ENCODE data around the gene IPP.
"Not testable (repeated sequence)": the region's sequence is repeated elsewhere in the genome, so short reads cannot be mapped to it uniquely, and the experiment has no call there.

Gene IPP

GRCh38 chr1:45739137-45739536 lies 11.3 kb downstream of the IPP start:
- no peak for DNase-seq

DNA sequence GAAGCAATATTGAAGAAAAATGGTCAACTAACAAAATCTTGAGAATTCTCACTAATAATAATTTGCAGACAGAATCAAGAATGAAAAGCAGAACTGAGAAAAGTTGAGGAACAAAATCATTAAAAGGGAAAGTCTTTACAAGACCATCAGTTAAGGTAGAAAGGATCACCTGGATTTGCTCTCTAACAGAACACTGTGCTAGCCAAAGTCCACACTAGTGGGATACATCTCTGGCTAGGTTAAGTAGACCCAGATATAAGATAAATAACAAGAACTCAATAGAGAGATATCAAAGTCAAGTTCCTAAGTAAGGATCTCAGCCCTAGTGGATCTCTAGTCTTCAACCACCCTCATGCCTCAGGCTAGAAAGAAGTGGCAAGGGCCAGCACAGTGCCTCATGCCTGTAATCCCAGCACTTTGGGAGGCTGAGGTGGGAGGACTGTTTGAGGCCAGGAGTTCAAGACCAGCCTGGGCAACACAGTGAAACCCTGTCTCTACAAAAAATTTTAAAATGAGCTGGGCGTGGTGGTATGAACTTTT lies 19.6 kb downstream of the IPP start:
- no peak for DNase-seq

DNA sequence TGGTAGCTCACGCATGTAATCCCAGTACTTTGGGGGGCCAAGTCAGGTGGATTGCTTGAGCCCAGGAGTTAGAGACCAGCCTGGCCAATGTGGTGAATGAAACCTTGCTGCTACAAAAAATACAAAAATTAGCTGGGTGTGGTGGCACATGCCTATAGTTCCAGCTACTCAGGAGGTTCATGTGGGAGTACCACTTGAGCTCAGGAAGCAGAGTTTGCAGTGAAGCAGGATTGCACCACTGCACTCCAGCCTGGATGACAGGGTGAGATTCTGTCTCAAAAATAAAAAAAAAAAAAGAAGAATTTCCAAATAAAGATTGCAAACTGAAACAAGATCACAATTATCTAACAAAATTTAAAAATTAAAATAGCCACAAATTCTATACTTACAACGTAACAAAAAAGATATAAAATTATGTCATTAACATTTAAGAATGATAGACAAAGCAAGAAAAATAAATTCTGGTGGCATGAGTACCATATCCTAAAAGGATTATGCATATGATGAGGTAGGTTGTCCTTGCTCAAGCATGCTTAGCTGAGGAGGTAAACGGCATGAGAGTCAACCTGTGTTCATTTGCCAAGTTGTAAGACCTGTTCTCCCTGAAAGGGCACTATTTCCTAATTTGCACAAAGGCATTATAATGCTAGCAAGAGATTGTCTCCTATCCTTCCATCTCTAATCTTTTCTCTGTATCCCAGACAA lies 20.2 kb downstream of the IPP start:
- DNase-seq: peak; percentile 15

- DNase-seq: not testable (repeated sequence)
Measured at GRCh38 chr1:45726007-45726406, 24.4 kb downstream of the IPP start.

DNA sequence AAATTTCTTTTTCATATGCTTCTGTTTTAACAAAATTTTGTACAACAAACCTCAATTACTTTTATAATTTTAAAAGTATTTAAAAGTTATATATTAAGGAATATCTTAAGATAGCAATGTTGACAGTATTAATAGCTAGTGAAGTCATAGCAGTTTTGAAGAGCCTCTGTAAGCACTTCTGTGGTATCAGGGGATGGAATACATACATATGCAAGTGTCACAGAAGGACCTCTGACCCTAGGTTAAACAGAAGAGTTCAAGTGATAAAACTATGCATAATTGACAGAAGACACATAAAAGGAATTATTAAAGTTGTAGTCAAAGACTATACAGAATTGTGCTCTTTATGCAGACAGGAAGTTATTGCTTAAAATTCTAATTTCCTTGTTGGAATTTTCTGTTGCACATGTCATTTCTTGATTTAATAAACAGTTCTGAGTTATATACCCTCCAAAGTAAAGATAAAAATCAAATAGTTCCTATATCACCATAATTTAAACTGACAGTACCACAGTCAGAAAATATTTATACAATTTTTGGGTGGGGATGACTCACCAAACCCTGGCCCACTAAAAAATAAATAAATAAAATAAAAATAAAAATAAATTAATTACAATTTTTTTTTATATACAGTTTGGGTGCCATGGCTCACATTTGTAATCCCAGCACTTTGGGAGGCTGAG lies 27.1 kb downstream of the IPP start:
- DNase-seq: no peak

DNA sequence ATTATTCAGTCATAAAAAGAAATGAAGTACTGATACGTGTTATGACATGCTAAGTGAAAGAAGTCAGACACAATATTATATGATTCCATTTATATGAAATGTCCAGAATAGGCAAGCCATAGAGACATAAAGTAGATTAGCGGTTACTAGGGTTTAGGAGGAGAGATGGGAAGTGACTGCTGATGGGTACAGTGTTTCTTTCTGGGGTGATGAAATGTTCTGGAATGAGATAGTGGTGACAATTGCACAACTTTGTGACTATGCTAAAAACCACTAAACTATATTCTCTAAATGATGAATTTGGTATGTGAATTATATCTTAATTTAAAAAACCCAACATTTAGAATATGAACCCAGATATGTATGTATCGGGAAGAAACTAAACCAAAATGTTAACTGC lies 27.6 kb downstream of the IPP start:
- no peak for DNase-seq

DNA sequence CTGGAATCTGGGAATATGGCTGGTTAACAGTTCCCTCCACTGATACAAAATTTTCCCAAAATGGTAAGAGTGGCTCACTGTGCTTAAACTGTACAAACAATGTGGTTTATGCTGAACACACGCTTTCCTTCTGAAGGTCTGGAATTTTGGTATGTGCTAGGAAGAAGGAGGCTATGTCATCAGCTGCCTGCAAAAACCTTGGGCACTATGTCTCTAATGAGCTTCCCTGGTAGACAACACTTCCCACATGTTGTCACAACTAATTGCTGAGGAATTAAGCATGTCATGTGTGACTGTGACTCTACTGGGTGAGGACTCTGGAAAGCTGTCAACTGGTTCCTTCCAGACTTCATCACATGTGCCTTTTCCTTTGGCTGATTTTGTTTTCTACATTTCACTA lies 29.2 kb downstream of the IPP start:
- DNase-seq: no peak

DNA sequence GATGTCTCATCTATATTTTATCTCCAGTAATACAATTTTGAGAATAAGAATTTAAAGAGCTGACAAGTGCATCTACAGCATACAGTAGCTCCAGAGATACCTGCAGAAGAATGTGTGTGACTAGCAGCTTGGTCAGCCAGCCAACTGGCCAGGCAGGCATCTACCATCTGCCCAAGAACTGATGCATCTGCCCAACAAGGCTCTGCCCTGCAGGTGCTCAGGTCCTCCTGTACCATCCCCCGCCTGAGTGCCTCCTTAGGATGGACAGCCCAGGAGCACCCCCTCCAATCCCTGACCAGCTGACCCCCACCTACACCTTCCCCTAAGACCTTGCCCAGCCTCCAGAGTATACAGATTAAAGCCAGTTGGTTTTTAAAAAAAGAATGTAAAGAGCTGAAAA lies 32.2 kb downstream of the IPP start:
- no peak for DNase-seq

DNA sequence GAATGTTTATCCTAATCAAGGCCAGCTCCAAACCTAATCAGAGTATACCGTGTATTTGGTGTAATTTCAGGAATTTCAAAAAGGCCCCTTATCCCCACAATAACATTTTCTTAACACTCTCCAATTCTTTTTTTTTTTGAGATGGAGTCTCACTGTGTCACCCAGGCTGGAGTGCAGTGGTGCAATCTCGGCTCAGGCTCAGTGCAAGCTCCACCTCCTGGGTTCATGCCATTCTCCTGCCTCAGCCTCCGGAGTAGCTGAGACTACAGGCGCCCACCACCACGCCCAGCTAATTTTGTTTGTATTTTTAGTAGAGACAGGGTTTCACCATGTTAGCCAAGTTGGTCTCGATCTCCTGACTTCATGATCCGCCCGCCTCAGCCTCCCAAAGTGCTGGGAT lies 33.1 kb downstream of the IPP start:
- DNase-seq: not testable (repeated sequence)

- no peak for DNase-seq
Measured at GRCh38 chr1:45716700-45717099, 33.8 kb downstream of the IPP start.

GRCh38 chr1:45713711-45714110 lies 36.7 kb downstream of the IPP start:
- DNase-seq: no peak

DNA sequence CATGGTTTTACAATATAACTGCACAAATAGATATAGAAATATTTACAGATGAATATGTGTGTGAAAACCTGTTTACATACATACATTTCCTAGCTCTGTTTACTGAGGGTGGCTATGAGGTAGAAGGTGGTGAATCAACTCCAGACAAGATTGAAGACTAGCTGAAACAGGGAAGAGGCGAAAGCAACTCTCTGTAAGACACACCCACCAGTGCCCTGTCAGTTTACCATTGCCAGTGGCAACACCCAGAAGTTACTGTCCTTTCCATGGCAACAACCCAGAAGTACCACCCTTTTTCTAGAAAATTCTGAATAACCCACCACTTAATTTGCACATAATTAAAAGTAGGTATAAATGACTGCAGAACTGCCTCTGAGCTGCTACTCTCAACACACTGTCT lies 45.8 kb downstream of the IPP start:
- DNase-seq: no peak

DNA sequence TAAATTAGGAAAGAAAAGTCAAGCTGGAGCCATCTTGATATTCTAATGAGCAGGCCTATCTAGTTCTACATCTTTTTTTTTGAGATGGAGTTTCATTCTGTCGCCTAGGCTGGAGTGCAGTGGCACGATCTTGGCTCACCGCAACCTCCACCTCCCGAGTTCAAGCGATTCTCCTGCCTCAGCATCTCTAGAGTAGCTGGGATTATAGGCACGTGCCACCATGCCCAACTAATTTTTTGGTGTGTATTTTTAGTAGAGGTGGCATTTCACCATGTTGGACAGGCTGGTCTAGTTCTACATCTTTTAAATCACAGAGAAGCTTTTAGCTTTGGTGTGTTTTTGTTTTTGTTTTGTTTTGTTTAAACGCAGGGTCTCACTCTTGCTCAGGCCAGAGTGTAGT lies 55.6 kb downstream of the IPP start:
- DNase-seq: no peak

DNA sequence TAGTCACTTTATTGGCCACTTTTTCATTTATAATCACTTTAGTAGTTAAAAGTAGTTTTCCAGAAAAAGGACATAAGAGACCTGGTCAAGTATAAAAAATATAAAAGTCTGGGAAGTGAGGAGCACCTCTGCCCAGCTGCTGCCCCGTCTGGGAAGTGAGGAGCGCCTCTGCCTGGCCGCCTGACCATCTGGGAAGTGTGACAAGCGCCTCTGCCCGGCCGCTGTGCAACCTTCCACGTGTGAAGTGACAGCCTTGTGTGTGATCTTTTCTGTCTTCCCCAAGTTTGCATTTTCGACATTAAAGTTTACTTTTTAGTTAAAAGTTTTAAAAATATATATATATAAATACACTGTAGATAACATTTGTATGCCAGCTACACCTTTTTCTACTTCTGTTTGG lies 56.6 kb downstream of the IPP start:
- DNase-seq: not testable (repeated sequence)

GRCh38 chr1:45687754-45688740 lies 62.4 kb downstream of the IPP start, which contains the start of gene TMEM69:
TSS of gene TMEM69 (plus strand) at chr1:45688181. CDS start at chr1:45691069, 2,888 bp downstream.
- DNase-seq: peak; percentile 47

DNA sequence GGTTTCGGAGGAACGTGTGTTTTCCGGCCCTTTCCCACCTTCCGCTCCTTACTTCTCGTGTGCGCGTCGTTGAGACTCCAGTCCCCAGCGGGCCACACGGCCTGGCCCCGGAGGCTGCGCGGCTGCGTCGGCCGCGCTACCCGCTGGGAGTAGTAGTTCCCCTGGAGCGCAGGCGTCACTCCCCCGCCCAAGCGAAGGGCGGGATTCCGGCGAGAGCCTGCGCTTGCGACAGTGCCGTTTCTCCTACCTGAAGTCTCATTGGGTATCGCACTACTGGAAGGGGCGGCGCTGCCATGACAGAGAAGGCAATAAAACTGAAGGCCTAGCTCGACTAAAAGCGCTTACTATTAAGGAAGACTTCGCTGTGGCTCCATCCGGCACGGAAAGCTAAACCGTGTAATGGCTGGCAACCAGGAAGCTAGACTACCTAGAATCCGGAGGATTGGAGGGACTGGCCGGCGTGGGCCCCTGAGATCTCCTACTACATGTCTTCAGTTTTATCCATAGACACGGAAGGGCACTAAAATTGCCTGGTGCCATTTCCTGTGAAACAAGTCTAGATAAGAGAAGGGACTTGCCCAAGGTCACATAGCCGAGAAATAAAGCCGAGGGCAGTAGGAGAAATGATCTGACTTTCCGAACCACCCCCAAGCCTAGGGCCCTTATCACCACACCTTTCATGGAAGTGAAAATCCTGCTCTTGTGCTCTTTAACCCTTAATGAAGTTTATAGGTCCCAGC lies 63.3 kb downstream of the IPP start:
- DNase-seq: peak; percentile 96

- peak; percentile 87 for DNase-seq
Measured at GRCh38 chr1:45686288-45687013, 64.0 kb downstream of the IPP start, which contains the start of gene GPBP1L1. TSS of gene GPBP1L1 (minus strand) at chr1:45686533. CDS start at chr1:45659087, 27,446 bp downstream.

GRCh38 chr1:45686015-45686287 lies 64.5 kb downstream of the IPP start:
- DNase-seq: no peak

GRCh38 chr1:45685308-45686014 lies 65.0 kb downstream of the IPP start:
- no peak for DNase-seq

- no peak for DNase-seq
Measured at GRCh38 chr1:45684402-45684801, 66.1 kb downstream of the IPP start.

DNA sequence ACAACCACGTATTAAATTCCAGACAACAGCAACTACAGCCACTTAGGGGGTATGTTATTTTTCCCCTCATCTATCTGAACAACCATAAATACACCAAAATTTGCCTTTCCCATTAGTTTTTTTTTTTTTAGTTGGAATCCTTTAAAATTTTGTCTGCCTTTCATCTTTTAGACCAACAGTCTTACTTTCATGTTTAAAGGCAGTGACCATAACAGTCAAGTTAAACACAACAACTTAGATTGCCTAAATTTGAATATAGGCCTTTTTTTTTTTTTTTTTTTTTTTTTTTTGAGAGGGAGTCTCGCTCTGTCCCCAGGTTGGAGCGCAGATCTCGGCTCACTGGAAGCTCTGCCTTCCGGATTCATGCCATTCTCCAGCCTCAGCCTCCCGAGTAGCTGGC lies 67.5 kb downstream of the IPP start:
- no peak for DNase-seq

Measured in NCI-H1048 (cell line).